IMR-90 (cell line): ENCODE results near the gene ROR2.

Experiments used
- BHLHE40 ChIP-seq: fragments of 150-350 bp; IDR thresholded peaks from 2 replicates; pipeline ENCODE4 v1.6.1; 2016; ENCODE audit warnings: mild to moderate bottlenecking, low read depth, low read length
- CEBPB ChIP-seq: IDR thresholded peaks from 2 replicates; pipeline ENCODE4 v1.6.1; 2012; ENCODE audit warnings: low read depth, low read length, improper control_type of control experiment
- CTCF ChIP-seq: conservative IDR thresholded peaks from 2 replicates; pipeline ENCODE4 v1.5.1; 2012; ENCODE audit warnings: mild to moderate bottlenecking, low read depth, low read length, improper control_type of control experiment
- MAFK ChIP-seq: IDR thresholded peaks from 2 replicates; pipeline ENCODE4 v1.6.1; 2012; ENCODE audit warnings: low read depth, low read length, improper control_type of control experiment
- POLR2A ChIP-seq: IDR thresholded peaks from 2 replicates; pipeline ENCODE4 v1.6.1; 2012; ENCODE audit warnings: mild to moderate bottlenecking, low read depth, low read length
- RFX5 ChIP-seq: IDR thresholded peaks from 2 replicates; pipeline ENCODE4 v1.8.0; 2012; ENCODE audit warnings: low read depth, mild to moderate bottlenecking, low read length, moderate library complexity
- SMC3 ChIP-seq: fragments of 150-350 bp; IDR thresholded peaks from 2 replicates; pipeline ENCODE4 v1.6.1; 2016; ENCODE audit warnings: low read depth, mild to moderate bottlenecking, antibody characterized with exemption, low read length, moderate library complexity
- TF ChIP-seq, protein P1 (sequence below): fragments of 150-350 bp; IDR thresholded peaks from 2 replicates; pipeline ENCODE4 v1.6.1; 2016; ENCODE audit warnings: low read depth, mild to moderate bottlenecking, low read length, moderate library complexity, borderline replicate concordance

- TF ChIP-seq RFX5 (no peak), POLR2A (no peak), CTCF (no peak), BHLHE40 (no peak), MAFK (no peak), SMC3 (no peak), CEBPB (no peak)
- TF ChIP-seq, protein P1, sequence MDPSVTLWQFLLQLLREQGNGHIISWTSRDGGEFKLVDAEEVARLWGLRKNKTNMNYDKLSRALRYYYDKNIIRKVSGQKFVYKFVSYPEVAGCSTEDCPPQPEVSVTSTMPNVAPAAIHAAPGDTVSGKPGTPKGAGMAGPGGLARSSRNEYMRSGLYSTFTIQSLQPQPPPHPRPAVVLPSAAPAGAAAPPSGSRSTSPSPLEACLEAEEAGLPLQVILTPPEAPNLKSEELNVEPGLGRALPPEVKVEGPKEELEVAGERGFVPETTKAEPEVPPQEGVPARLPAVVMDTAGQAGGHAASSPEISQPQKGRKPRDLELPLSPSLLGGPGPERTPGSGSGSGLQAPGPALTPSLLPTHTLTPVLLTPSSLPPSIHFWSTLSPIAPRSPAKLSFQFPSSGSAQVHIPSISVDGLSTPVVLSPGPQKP = no peak
Measured at GRCh38 chr9:91818647-91819403, 131.2 kb downstream of the ROR2 start.
